ENCODE data around the gene AOPEP. TPM values are rescaled to one million over a fixed set of nuclear protein-coding genes. Genes with fewer than 3 reads are reported as not detected.

The AOPEP gene
- total and polyA plus RNA-seq, 9 of the 15 experiments (the other 6 are each of a cell fraction or from before 2014, with no cell fraction given): 4.5 to 19.3 (median 13.5) TPM

GRCh38 chr9:94949370-94949769 lies 222.9 kb downstream of the AOPEP start (continued):
- no peak for TF ChIP-seq MAX (CRISPR knock-in tag; IDR thresholded peaks at IDR 0.05)
- no peak for TF ChIP-seq ATF3 (IDR thresholded peaks at IDR 0.05)
- TF ChIP-seq ATF3 (CRISPR knock-in tag; conservative IDR thresholded peaks at IDR 0.05): no peak
- no peak for TF ChIP-seq PURB (CRISPR knock-in tag; IDR thresholded peaks at IDR 0.05; ENCODE audit: low read depth)
- TF ChIP-seq NFE2 (IDR thresholded peaks at IDR 0.05; ENCODE audit: low read depth): no peak
- TF ChIP-seq PHB (CRISPR knock-in tag; IDR thresholded peaks at IDR 0.05): no peak
- no peak for TF ChIP-seq ZNF133 (CRISPR knock-in tag; IDR thresholded peaks at IDR 0.05)
- no peak for TF ChIP-seq ZBTB7A (IDR thresholded peaks at IDR 0.05; ENCODE audit: borderline replicate concordance, control insufficient read depth, low read depth, low read length)
- no peak for TF ChIP-seq JUN (IDR thresholded peaks at IDR 0.05; ENCODE audit: borderline replicate concordance, low read depth, low read length)
- TF ChIP-seq JUN (CRISPR knock-in tag; IDR thresholded peaks at IDR 0.05; ENCODE audit: borderline replicate concordance): no peak

- Histone ChIP-seq H3K27ac (ENCODE audit: extremely low read depth, low read depth, low read length) (no peak overlapping the region), H3K9ac (ENCODE audit: insufficient read depth in 1 of 2, low read depth in 2 of 2, low read length in 2 of 2) (no peak overlapping the region), H4K20me1 (replicated peaks; ENCODE audit: control insufficient read depth, insufficient read depth, low read length) (no peaks in the 10 kb centered on the region; the same call in 1 of the 2 replicates), H3K4me2 (ENCODE audit: insufficient read depth, low read length) (no peak overlapping the region), H3K9me3 (replicated peaks; ENCODE audit: control insufficient read depth, insufficient read depth, low read depth, low read length) (no peaks in the 10 kb centered on the region), H3K4me1 (replicated peaks in 1 of 2; ENCODE audit: control insufficient read depth in 2 of 2, insufficient read depth in 2 of 2, low read length in 2 of 2) (peaks cover 0 to 9% of the 10 kb centered on the region in 2 experiments; a peak in 2 of 5 replicates), H3K27me3 (ENCODE audit: control insufficient read depth in 2 of 2, insufficient read depth in 2 of 2, low read length in 2 of 2) (0 out of 5 replicates have a peak, but pooled peaks cover 0 to 3% of the 10 kb centered on the region in 2 experiments), H3K4me3 (no peak overlapping the region), H3K9me1 (ENCODE audit: control insufficient read depth, insufficient read depth, low read length) (no peaks in the 10 kb centered on the region), H3K79me2 (ENCODE audit: control insufficient read depth, insufficient read depth, low read length) (no peaks in the 10 kb centered on the region), H3K36me3 (ENCODE audit: control insufficient read depth, insufficient read depth, low read length) (no peaks in the 10 kb centered on the region), H2AFZ (ENCODE audit: low read depth, low read length) (no peak overlapping the region)
- WGBS (ENCODE audit: insufficient coverage, low coverage, missing lambda C conversion rate): 31% methylated on average over 4 of the region's 4 CpGs
- BruUV-seq (replicated peaks): no TSS peak
- ATAC-seq (no peak), DNase-seq (ENCODE audit: extremely low read depth in 1 of 4, low spot score in 3 of 4) (no peak), FAIRE-seq (no peak)
- in situ Hi-C loops (cut with MboI): no loop called here
- intact Hi-C loops (cut with micrococcal nuclease): no loop called here
- ChIA-PET CTCF (ENCODE audit: low intra/inter-chr PET ratio) (no interaction called here), POLR2A (interaction anchor here (1.1 to 1.3 kb wide), 2 partner anchors 13 to 18 kb away, joined by 3 read pairs; no protein-coding TSS in a partner anchor)
- TF ChIP-seq MXI1 (IDR thresholded peaks at IDR 0.05; ENCODE audit: low read depth, low read length): no peak
- TF ChIP-seq TRIM24 (IDR thresholded peaks at IDR 0.05): no peak
- no peak for TF ChIP-seq AFF4 (CRISPR knock-in tag; IDR thresholded peaks at IDR 0.05)
- TF ChIP-seq U2AF2 (optimal IDR thresholded peaks at IDR 0.05; ENCODE audit: low read depth, low read length): no peak
- no peak for TF ChIP-seq PTBP1 (IDR thresholded peaks at IDR 0.05; ENCODE audit: low read depth, low read length)
- no peak for TF ChIP-seq NBN (IDR thresholded peaks at IDR 0.05; ENCODE audit: low read depth)
Observed at GRCh38 chr9:94950040-94950578, 223.6 kb downstream of the AOPEP start.

Measured in K562 (cell line).